ENCODE results near the gene SSTR4. TPM values are rescaled to one million over a fixed set of nuclear protein-coding genes. Genes with fewer than 3 reads are reported as not detected.

SSTR4 gene
- polyA plus RNA-seq, 4 donors, result 0.16 TPM; not detected in 3

DNA sequence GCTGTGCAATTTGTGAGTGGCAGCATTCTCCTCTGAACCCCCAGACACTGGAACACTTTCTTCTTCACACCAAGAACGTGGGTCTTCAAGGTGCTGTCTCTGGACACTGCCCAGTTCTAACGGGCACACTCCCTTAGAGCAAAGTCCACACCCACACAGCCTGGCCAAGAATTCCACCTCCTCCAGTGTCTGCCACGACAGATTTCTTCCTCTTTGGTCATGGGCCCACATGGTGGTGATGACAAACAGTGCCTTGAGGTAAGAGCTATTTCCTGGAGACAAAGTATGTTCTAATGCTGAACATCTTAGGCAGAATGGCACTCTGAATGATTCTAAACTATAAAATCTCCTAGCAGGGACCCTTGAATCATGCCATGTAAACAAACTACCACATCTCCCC lies 25.5 kb upstream of the SSTR4 start:
- DNase-seq (no peak), FAIRE-seq (no peak)
- H3K27me3 ChIP-seq (ENCODE audit: control insufficient read depth in 3 of 3, insufficient read depth in 3 of 3, low read length in 3 of 3), result no peaks in the 10 kb centered on the region
- H3K4me1 ChIP-seq (ENCODE audit: control insufficient read depth in 3 of 3, insufficient read depth in 2 of 3, low read depth in 1 of 3, low read length in 2 of 3), result no peaks in the 10 kb centered on the region
- WGBS, 3 donors, result 8 to 33% (median 14%) methylated on average over 3 of the region's 3 CpGs
- H3K36me3 ChIP-seq (ENCODE audit: control insufficient read depth in 3 of 3, insufficient read depth in 2 of 3, low read depth in 1 of 3, low read length in 3 of 3), result no peaks in the 10 kb centered on the region
- H3K4me3 ChIP-seq (ENCODE audit: low read depth in 1 of 3, low read length in 3 of 3), result no peak overlapping the region
- no peaks in the 10 kb centered on the region for H3K9me3 ChIP-seq (ENCODE audit: control insufficient read depth in 2 of 2, insufficient read depth in 1 of 2, low read depth in 1 of 2, low read length in 1 of 2)
- no peak overlapping the region for H3K27ac ChIP-seq (ENCODE audit: low read depth in 1 of 3, low read length in 2 of 3)

DNA sequence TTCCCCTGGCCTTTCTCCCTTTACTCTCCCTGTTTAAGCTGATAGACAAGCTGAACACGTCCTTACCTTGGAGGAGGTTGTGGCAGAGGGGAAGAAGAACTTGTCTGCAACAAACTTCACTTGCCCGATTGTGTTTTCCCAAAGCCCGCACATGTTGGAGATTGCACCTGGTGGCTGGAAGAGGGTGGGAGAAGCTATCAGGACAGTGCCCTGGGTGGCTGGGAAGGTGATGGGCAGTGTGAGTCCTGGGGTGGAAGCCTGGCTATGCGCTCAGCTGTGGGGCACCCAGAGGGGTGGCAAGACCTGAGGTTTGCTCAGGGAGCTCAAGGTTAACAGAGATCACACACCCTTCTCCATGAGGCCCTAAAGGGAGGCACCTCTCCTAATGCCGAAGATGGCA lies 25.0 kb upstream of the SSTR4 start:
- Histone ChIP-seq H3K9me3 (ENCODE audit: control insufficient read depth in 2 of 2, insufficient read depth in 1 of 2, low read depth in 1 of 2, low read length in 1 of 2) (no peaks in the 10 kb centered on the region), H3K27me3 (ENCODE audit: control insufficient read depth in 3 of 3, insufficient read depth in 3 of 3, low read length in 3 of 3) (no peaks in the 10 kb centered on the region), H3K4me1 (ENCODE audit: control insufficient read depth in 3 of 3, insufficient read depth in 2 of 3, low read depth in 1 of 3, low read length in 2 of 3) (no peaks in the 10 kb centered on the region), H3K27ac (ENCODE audit: low read depth in 1 of 3, low read length in 2 of 3) (no peak overlapping the region), H3K36me3 (ENCODE audit: control insufficient read depth in 3 of 3, insufficient read depth in 2 of 3, low read depth in 1 of 3, low read length in 3 of 3) (no peaks in the 10 kb centered on the region), H3K4me3 (ENCODE audit: low read depth in 1 of 3, low read length in 3 of 3) (no peak overlapping the region)
- DNase-seq (no peak), FAIRE-seq (no peak)
- 61 to 83% (median 78%) methylated on average over 5 of the region's 5 CpGs for WGBS, 3 donors

DNA sequence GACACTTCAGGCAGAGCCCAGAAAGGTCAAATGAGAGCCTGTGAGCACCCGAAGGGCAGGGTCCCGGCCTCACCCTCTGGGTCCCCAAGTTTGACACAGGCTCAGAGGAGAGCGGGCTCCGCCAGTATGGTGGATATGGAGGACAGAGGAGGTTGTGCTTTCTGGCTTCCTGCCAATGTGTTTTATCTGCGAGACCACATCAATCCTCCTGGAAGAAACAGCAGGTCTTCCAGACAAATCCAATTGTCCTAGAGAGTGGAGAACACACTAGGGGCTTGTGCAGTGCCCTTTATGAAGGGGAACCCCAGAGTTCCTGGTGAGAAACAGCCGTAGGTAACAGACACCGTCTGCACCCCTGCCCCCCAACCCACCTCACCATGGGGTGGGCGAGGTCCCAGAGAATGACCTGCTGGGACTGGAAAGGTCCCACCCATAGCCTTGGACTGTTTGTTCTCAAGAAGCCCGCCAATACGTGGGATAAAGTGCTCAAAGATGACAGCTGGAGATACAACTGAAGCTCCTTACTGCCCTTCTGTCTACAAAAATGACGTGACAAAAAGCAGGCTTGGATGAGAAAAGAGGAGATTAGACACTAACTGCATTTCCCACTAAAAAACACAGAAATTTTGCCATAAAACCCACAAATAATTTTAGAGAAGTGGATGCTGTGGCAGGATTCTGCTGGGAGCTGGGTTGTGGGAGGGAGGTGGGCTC lies 23.9 kb upstream of the SSTR4 start:
- Histone ChIP-seq H3K9me3 (ENCODE audit: control insufficient read depth in 2 of 2, insufficient read depth in 1 of 2, low read depth in 1 of 2, low read length in 1 of 2) (no peaks in the 10 kb centered on the region), H3K27me3 (ENCODE audit: control insufficient read depth in 3 of 3, insufficient read depth in 3 of 3, low read length in 3 of 3) (no peaks in the 10 kb centered on the region), H3K4me1 (ENCODE audit: control insufficient read depth in 3 of 3, insufficient read depth in 2 of 3, low read depth in 1 of 3, low read length in 2 of 3) (no peaks in the 10 kb centered on the region), H3K27ac (ENCODE audit: low read depth in 1 of 3, low read length in 2 of 3) (no peak overlapping the region), H3K36me3 (ENCODE audit: control insufficient read depth in 3 of 3, insufficient read depth in 2 of 3, low read depth in 1 of 3, low read length in 3 of 3) (no peaks in the 10 kb centered on the region), H3K4me3 (ENCODE audit: low read depth in 1 of 3, low read length in 3 of 3) (no peak overlapping the region)
- FAIRE-seq, result no peak
- no peak for DNase-seq
- 81 to 82% (median 82%) methylated on average over 11 of the region's 11 CpGs for WGBS, 3 donors

- DNase-seq, result peak in 1 of 2 donors; percentile 5
- no peaks in the 10 kb centered on the region for H3K27me3 ChIP-seq (ENCODE audit: control insufficient read depth in 3 of 3, insufficient read depth in 3 of 3, low read length in 3 of 3)
- H3K9me3 ChIP-seq (ENCODE audit: control insufficient read depth in 2 of 2, insufficient read depth in 1 of 2, low read depth in 1 of 2, low read length in 1 of 2), result no peaks in the 10 kb centered on the region
- FAIRE-seq, result no peak
- no peak overlapping the region for H3K4me3 ChIP-seq (ENCODE audit: low read depth in 1 of 3, low read length in 3 of 3)
- 12 to 44% (median 23%) methylated on average over 5 of the region's 5 CpGs for WGBS, 3 donors
- no peak overlapping the region for H3K27ac ChIP-seq (ENCODE audit: low read depth in 1 of 3, low read length in 2 of 3)
- H3K36me3 ChIP-seq (ENCODE audit: control insufficient read depth in 3 of 3, insufficient read depth in 2 of 3, low read depth in 1 of 3, low read length in 3 of 3), result no peaks in the 10 kb centered on the region
- H3K4me1 ChIP-seq (ENCODE audit: control insufficient read depth in 3 of 3, insufficient read depth in 2 of 3, low read depth in 1 of 3, low read length in 2 of 3), result no peaks in the 10 kb centered on the region
Observed at GRCh38 chr20:23013429-23013828, 21.7 kb upstream of the SSTR4 start.

- Histone ChIP-seq H3K27ac (ENCODE audit: low read depth in 1 of 3, low read length in 2 of 3) (no peak overlapping the region), H3K36me3 (ENCODE audit: control insufficient read depth in 3 of 3, insufficient read depth in 2 of 3, low read depth in 1 of 3, low read length in 3 of 3) (no peaks in the 10 kb centered on the region), H3K27me3 (ENCODE audit: control insufficient read depth in 3 of 3, insufficient read depth in 3 of 3, low read length in 3 of 3) (no peaks in the 10 kb centered on the region), H3K4me3 (ENCODE audit: low read depth in 1 of 3, low read length in 3 of 3) (no peak overlapping the region), H3K9me3 (ENCODE audit: control insufficient read depth in 2 of 2, insufficient read depth in 1 of 2, low read depth in 1 of 2, low read length in 1 of 2) (no peaks in the 10 kb centered on the region), H3K4me1 (ENCODE audit: control insufficient read depth in 3 of 3, insufficient read depth in 2 of 3, low read depth in 1 of 3, low read length in 2 of 3) (no peaks in the 10 kb centered on the region)
- FAIRE-seq (no peak), DNase-seq (no peak)
- WGBS, 3 donors, result 59 to 84% (median 79%) methylated on average over 2 of the region's 2 CpGs
Observed at GRCh38 chr20:23017516-23017915, 17.6 kb upstream of the SSTR4 start.

DNA sequence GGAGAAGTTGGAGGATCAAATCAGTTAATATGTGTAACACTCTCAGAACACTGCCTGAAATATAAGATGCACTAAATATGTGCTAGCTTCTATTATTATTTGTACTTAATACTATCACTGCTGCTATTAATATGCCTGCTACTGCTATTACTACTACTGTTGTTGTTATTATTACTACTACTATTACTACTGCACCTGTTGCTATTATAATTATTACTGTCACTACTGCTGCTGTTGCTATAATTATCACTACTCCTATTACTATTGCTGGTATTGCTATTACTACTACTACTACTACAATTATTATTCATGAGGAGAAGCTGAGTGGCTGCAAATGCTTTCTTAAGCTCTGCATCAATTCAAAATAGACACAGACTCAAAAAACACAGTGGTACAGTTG lies 16.7 kb upstream of the SSTR4 start:
- Histone ChIP-seq H3K9me3 (ENCODE audit: control insufficient read depth in 2 of 2, insufficient read depth in 1 of 2, low read depth in 1 of 2, low read length in 1 of 2) (no peaks in the 10 kb centered on the region), H3K4me3 (ENCODE audit: low read depth in 1 of 3, low read length in 3 of 3) (no peak overlapping the region), H3K27ac (ENCODE audit: low read depth in 1 of 3, low read length in 2 of 3) (no peak overlapping the region), H3K36me3 (ENCODE audit: control insufficient read depth in 3 of 3, insufficient read depth in 2 of 3, low read depth in 1 of 3, low read length in 3 of 3) (no peaks in the 10 kb centered on the region), H3K27me3 (ENCODE audit: control insufficient read depth in 3 of 3, insufficient read depth in 3 of 3, low read length in 3 of 3) (no peaks in the 10 kb centered on the region), H3K4me1 (ENCODE audit: control insufficient read depth in 3 of 3, insufficient read depth in 2 of 3, low read depth in 1 of 3, low read length in 2 of 3) (no peaks in the 10 kb centered on the region)
- DNase-seq (no peak), FAIRE-seq (no peak)

DNA sequence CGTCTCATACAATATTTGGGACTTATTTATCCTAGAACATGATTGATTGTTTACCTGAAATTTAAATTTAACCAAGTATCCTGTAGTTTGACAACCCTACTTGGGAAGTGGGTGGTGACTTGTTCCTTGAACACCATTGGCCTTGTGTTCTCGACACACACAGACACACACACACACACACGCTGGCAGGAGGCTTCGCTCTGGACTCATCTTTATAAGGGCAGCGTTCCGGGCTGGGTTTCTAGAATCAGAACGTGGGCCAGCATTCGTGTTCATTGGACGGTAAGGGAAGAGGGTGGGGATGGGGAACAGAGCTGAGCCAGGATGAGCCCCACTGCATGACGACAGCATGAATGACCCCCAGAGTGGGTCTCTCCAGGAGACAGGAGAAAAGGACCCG lies 16.2 kb upstream of the SSTR4 start:
- Histone ChIP-seq H3K27me3 (ENCODE audit: control insufficient read depth in 3 of 3, insufficient read depth in 3 of 3, low read length in 3 of 3) (no peaks in the 10 kb centered on the region), H3K36me3 (ENCODE audit: control insufficient read depth in 3 of 3, insufficient read depth in 2 of 3, low read depth in 1 of 3, low read length in 3 of 3) (no peaks in the 10 kb centered on the region), H3K9me3 (ENCODE audit: control insufficient read depth in 2 of 2, insufficient read depth in 1 of 2, low read depth in 1 of 2, low read length in 1 of 2) (no peaks in the 10 kb centered on the region), H3K4me1 (ENCODE audit: control insufficient read depth in 3 of 3, insufficient read depth in 2 of 3, low read depth in 1 of 3, low read length in 2 of 3) (no peaks in the 10 kb centered on the region), H3K4me3 (ENCODE audit: low read depth in 1 of 3, low read length in 3 of 3) (no peak overlapping the region), H3K27ac (ENCODE audit: low read depth in 1 of 3, low read length in 2 of 3) (no peak overlapping the region)
- WGBS, 3 donors, result 91 to 92% (median 91%) methylated on average over 11 of the region's 11 CpGs
- DNase-seq, result no peak
- FAIRE-seq, result no peak

DNA sequence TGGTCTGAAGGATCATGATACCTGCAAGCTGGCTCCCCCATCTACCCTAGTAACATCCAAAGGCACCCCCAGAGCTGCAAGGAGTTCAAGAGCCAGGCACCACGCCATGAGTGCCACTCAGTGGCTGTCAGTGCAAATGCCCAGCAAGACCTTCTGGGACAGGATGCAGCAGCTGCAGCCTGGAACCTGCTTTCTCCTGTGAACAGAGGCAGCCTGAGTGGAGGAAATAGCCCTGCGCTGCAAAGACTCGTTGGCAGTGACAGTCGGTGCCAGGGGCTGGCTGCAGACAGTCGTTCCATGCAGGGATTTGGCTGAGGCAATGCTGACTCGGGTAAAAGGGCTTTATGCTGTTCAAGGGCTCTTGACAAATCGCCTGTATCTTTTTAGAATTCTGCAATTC lies 15.7 kb upstream of the SSTR4 start:
- 64 to 80% (median 73%) methylated on average over 7 of the region's 7 CpGs for WGBS, 3 donors
- H3K4me1 ChIP-seq (ENCODE audit: control insufficient read depth in 3 of 3, insufficient read depth in 2 of 3, low read depth in 1 of 3, low read length in 2 of 3), result no peaks in the 10 kb centered on the region
- no peak overlapping the region for H3K27ac ChIP-seq (ENCODE audit: low read depth in 1 of 3, low read length in 2 of 3)
- H3K9me3 ChIP-seq (ENCODE audit: control insufficient read depth in 2 of 2, insufficient read depth in 1 of 2, low read depth in 1 of 2, low read length in 1 of 2), result no peaks in the 10 kb centered on the region
- FAIRE-seq, result no peak
- H3K36me3 ChIP-seq (ENCODE audit: control insufficient read depth in 3 of 3, insufficient read depth in 2 of 3, low read depth in 1 of 3, low read length in 3 of 3), result no peaks in the 10 kb centered on the region
- no peak for DNase-seq
- H3K4me3 ChIP-seq (ENCODE audit: low read depth in 1 of 3, low read length in 3 of 3), result no peak overlapping the region
- no peaks in the 10 kb centered on the region for H3K27me3 ChIP-seq (ENCODE audit: control insufficient read depth in 3 of 3, insufficient read depth in 3 of 3, low read length in 3 of 3)

Data from small intestine (tissue), 7 donors.